GM21390 (cell line): ENCODE data around the gene TXNRD2.

Source experiments
- ATAC-seq: cut with Tn5 transposase; IDR thresholded peaks from one replicate; pipeline ENCODE4 v1.9.1; 2021; ENCODE audit not compliant: unreplicated experiment

The TXNRD2 gene

GRCh38 chr22:19877626-19878339 is 63.8 kb downstream of the TXNRD2 start:
- no peak for ATAC-seq

- ATAC-seq = no peak
Observed at GRCh38 chr22:19876941-19877625, 64.5 kb downstream of the TXNRD2 start.

- ATAC-seq = no peak
Observed at GRCh38 chr22:19876314-19876940, 65.2 kb downstream of the TXNRD2 start.

GRCh38 chr22:19875531-19876313 is 65.9 kb downstream of the TXNRD2 start:
- ATAC-seq = no peak

GRCh38 chr22:19875061-19875530 is 66.5 kb downstream of the TXNRD2 start:
- ATAC-seq = no peak

- ATAC-seq = no peak
Observed at GRCh38 chr22:19874307-19875060, 67.1 kb downstream of the TXNRD2 start.

GRCh38 chr22:19873960-19874306 is 67.7 kb downstream of the TXNRD2 start:
- no peak for ATAC-seq

GRCh38 chr22:19873138-19873959 is 68.3 kb downstream of the TXNRD2 start:
- no peak for ATAC-seq

GRCh38 chr22:19872779-19873137 is 68.9 kb downstream of the TXNRD2 start:
- ATAC-seq = no peak

- ATAC-seq = no peak
Observed at GRCh38 chr22:19871845-19872778, 69.5 kb downstream of the TXNRD2 start.

- no peak for ATAC-seq
Observed at GRCh38 chr22:19871023-19871844, 70.4 kb downstream of the TXNRD2 start.

GRCh38 chr22:19870153-19871022 is 71.2 kb downstream of the TXNRD2 start:
- no peak for ATAC-seq

GRCh38 chr22:19869497-19870152 is 72.0 kb downstream of the TXNRD2 start:
- no peak for ATAC-seq

GRCh38 chr22:19868773-19869471 is 72.7 kb downstream of the TXNRD2 start:
- ATAC-seq = no peak

- no peak for ATAC-seq
Observed at GRCh38 chr22:19868333-19868732, 73.3 kb downstream of the TXNRD2 start.

- no peak for ATAC-seq
Observed at GRCh38 chr22:19867617-19868016, 74.0 kb downstream of the TXNRD2 start.
